Trophoblast cell (in vitro differentiated cells and primary cell): ENCODE results near the gene CHGA.

Experiments used
- DNase-seq, 2 donors: peaks; one replicate each; pipeline ENCODE4 v3.0.0-alpha.2; 2016
- H2AFZ ChIP-seq: 2 replicates; pipeline ENCODE4 v1.6.1; 2013; ENCODE audit warnings: low read length, moderate library complexity, mild to moderate bottlenecking; ENCODE audit not compliant: insufficient read depth, poor library complexity
- H2AK5ac ChIP-seq: 2 replicates; pipeline ENCODE4 v1.6.1; 2013; ENCODE audit warnings: mild to moderate bottlenecking, low read length
- H2BK120ac ChIP-seq: 2 replicates; pipeline ENCODE4 v1.6.1; 2013; ENCODE audit warnings: low read length, mild to moderate bottlenecking, moderate library complexity; ENCODE audit not compliant: insufficient read depth, poor library complexity
- H2BK12ac ChIP-seq: 2 replicates; pipeline ENCODE4 v1.6.1; 2013; ENCODE audit warnings: mild to moderate bottlenecking, low read length, moderate library complexity
- H2BK5ac ChIP-seq: 2 replicates; pipeline ENCODE4 v1.6.1; 2013; ENCODE audit warnings: low read length, low read depth, moderate library complexity, mild to moderate bottlenecking; ENCODE audit not compliant: poor library complexity
- H3K14ac ChIP-seq: 2 replicates; pipeline ENCODE4 v1.6.1; 2013; ENCODE audit warnings: mild to moderate bottlenecking, low read length
- H3K18ac ChIP-seq: 2 replicates; pipeline ENCODE4 v1.6.1; 2013; ENCODE audit warnings: mild to moderate bottlenecking, low read length
- H3K23ac ChIP-seq: 2 replicates; pipeline ENCODE4 v1.6.1; 2013; ENCODE audit warnings: low read length
- H3K27ac ChIP-seq: 2 replicates; pipeline ENCODE4 v1.5.1; 2013; ENCODE audit warnings: low read depth, mild to moderate bottlenecking, inconsistent platforms, low read length, moderate library complexity
- H3K27me3 ChIP-seq: 2 replicates; pipeline ENCODE4 v1.6.1; 2013; ENCODE audit warnings: inconsistent platforms, mild to moderate bottlenecking, low read length, moderate library complexity; ENCODE audit not compliant: insufficient read depth
- H3K36me3 ChIP-seq, 2 experiments: 1 replicate in 1 of 2; 2 replicates in 1 of 2; pipeline ENCODE4 v1.6.1; 2013; ENCODE audit warnings: low read length in 2 of 2, mild to moderate bottlenecking in 2 of 2, moderate library complexity in 1 of 2; ENCODE audit not compliant: insufficient read depth in 2 of 2, control insufficient read depth in 1 of 2
- H3K4ac ChIP-seq: 2 replicates; pipeline ENCODE4 v1.6.1; 2013; ENCODE audit warnings: low read depth, mild to moderate bottlenecking, low read length, moderate library complexity
- H3K4me1 ChIP-seq, 2 experiments: 1 replicate in 1 of 2; 2 replicates in 1 of 2; pipeline ENCODE4 v1.6.1; 2013; ENCODE audit warnings: low read length in 2 of 2, mild to moderate bottlenecking in 2 of 2, moderate library complexity in 1 of 2; ENCODE audit not compliant: insufficient read depth in 2 of 2, control insufficient read depth in 1 of 2
- H3K4me2 ChIP-seq: 2 replicates; pipeline ENCODE4 v1.6.1; 2013; ENCODE audit warnings: inconsistent platforms, mild to moderate bottlenecking, low read length, moderate library complexity
- H3K4me3 ChIP-seq: 2 replicates; pipeline ENCODE4 v1.5.1; 2013; ENCODE audit warnings: mild to moderate bottlenecking, low read depth, low read length, inconsistent platforms
- H3K79me1 ChIP-seq: one replicate; pipeline ENCODE4 v1.6.1; 2013; ENCODE audit warnings: low read length
- H3K79me2 ChIP-seq: 2 replicates; pipeline ENCODE4 v1.6.1; 2013; ENCODE audit warnings: low read length, mild to moderate bottlenecking; ENCODE audit not compliant: control insufficient read depth, insufficient read depth, poor library complexity
- H3K9ac ChIP-seq: 2 replicates; pipeline ENCODE4 v1.6.1; 2013; ENCODE audit warnings: mild to moderate bottlenecking, low read length
- H3K9me3 ChIP-seq: 2 replicates; pipeline ENCODE4 v1.6.1; 2013; ENCODE audit warnings: low read depth, mild to moderate bottlenecking, control low read depth, inconsistent platforms, low read length; ENCODE audit not compliant: insufficient read depth
- H4K12ac ChIP-seq: 2 replicates; pipeline ENCODE4 v1.6.1; 2013; ENCODE audit warnings: low read depth, mild to moderate bottlenecking, low read length, moderate library complexity
- H4K8ac ChIP-seq: 2 replicates; pipeline ENCODE4 v1.6.1; 2013; ENCODE audit warnings: low read depth, mild to moderate bottlenecking, low read length, moderate library complexity
- H4K91ac ChIP-seq: one replicate; pipeline ENCODE4 v1.6.1; 2013; ENCODE audit warnings: low read depth, mild to moderate bottlenecking, low read length, moderate library complexity
- WGBS: extraction: QIAGEN DNeasy Blood & Tissue Kit; methylation state at CpG from one replicate; pipeline ENCODE4 v1.1.7; 2013; ENCODE audit warnings: missing lambda C conversion rate; ENCODE audit not compliant: insufficient read length, insufficient coverage; ENCODE audit errors: extremely low coverage; 5-methylcytosine and 5-hydroxymethylcytosine counted together

The CHGA gene

GRCh38 chr14:92886337-92886736 is 36.6 kb upstream of the CHGA start:
- no peak overlapping the region for H2BK5ac ChIP-seq
- WGBS = no CpG with 5 or more reads among the region's 11 CpGs

GRCh38 chr14:92887157-92887556 is 35.8 kb upstream of the CHGA start:
- Histone ChIP-seq H3K27ac (no peak overlapping the region), H3K4me1 (no peaks in the 10 kb centered on the region), H3K9me3 (peaks cover 12% of the 10 kb centered on the region), H3K4ac (no peak overlapping the region), H3K79me1 (no peaks in the 10 kb centered on the region), H3K9ac (no peak overlapping the region), H2AK5ac (no peak overlapping the region), H3K4me3 (no peak overlapping the region), H2AFZ (no peak overlapping the region), H2BK12ac (no peak overlapping the region), H2BK5ac (no peak overlapping the region), H3K18ac (no peak overlapping the region), H3K79me2 (no peaks in the 10 kb centered on the region), H3K36me3 (no peaks in the 10 kb centered on the region), H3K14ac (no peak overlapping the region), H4K12ac (no peak overlapping the region), H4K8ac (no peak overlapping the region), H3K23ac (no peak overlapping the region), H3K4me2 (no peak overlapping the region), H4K91ac (no peak overlapping the region), H3K27me3 (peaks cover 2% of the 10 kb centered on the region), H2BK120ac (no peak overlapping the region)
- no CpG with 5 or more reads among the region's 1 CpG for WGBS
- no peak for DNase-seq

More at GRCh38 chr14:92886337-92886736, 36.6 kb upstream of the CHGA start:
- Histone ChIP-seq H3K14ac (no peak overlapping the region), H3K27ac (no peak overlapping the region), H3K4me2 (no peak overlapping the region), H3K79me1 (no peaks in the 10 kb centered on the region), H3K9ac (no peak overlapping the region), H3K4me1 (no peaks in the 10 kb centered on the region), H4K12ac (no peak overlapping the region), H4K91ac (no peak overlapping the region), H3K4me3 (no peak overlapping the region), H3K9me3 (peaks cover 6% of the 10 kb centered on the region), H3K36me3 (no peaks in the 10 kb centered on the region), H3K4ac (no peak overlapping the region), H3K79me2 (no peaks in the 10 kb centered on the region), H2AFZ (no peak overlapping the region), H3K23ac (no peak overlapping the region), H4K8ac (no peak overlapping the region), H2AK5ac (no peak overlapping the region), H3K18ac (no peak overlapping the region), H2BK120ac (no peak overlapping the region), H3K27me3 (no peaks in the 10 kb centered on the region), H2BK12ac (no peak overlapping the region)
- no peak for DNase-seq

GRCh38 chr14:92888896-92889295 is 34.1 kb upstream of the CHGA start:
- no peaks in the 10 kb centered on the region for H3K4me1 ChIP-seq
- H3K23ac ChIP-seq = no peak overlapping the region
- no peak overlapping the region for H3K14ac ChIP-seq
- no peak overlapping the region for H3K4me2 ChIP-seq
- peaks cover 15% of the 10 kb centered on the region for H3K9me3 ChIP-seq
- no peak overlapping the region for H2AFZ ChIP-seq
- no peaks in the 10 kb centered on the region for H3K79me1 ChIP-seq
- H4K8ac ChIP-seq = no peak overlapping the region
- no peak overlapping the region for H4K12ac ChIP-seq
- no peaks in the 10 kb centered on the region for H3K79me2 ChIP-seq
- no peak overlapping the region for H3K4ac ChIP-seq
- H3K18ac ChIP-seq = no peak overlapping the region
- no peak overlapping the region for H3K9ac ChIP-seq
- H2AK5ac ChIP-seq = no peak overlapping the region
- peaks cover 2% of the 10 kb centered on the region for H3K27me3 ChIP-seq
- H3K36me3 ChIP-seq = no peaks in the 10 kb centered on the region
- no peak overlapping the region for H3K4me3 ChIP-seq
- H3K27ac ChIP-seq = no peak overlapping the region
- no peak for DNase-seq
- H2BK120ac ChIP-seq = no peak overlapping the region
- no peak overlapping the region for H4K91ac ChIP-seq
- H2BK5ac ChIP-seq = no peak overlapping the region
- H2BK12ac ChIP-seq = no peak overlapping the region

GRCh38 chr14:92890830-92891588 is 31.9 kb upstream of the CHGA start:
- Histone ChIP-seq H4K91ac (no peak overlapping the region), H3K27ac (no peak overlapping the region), H2BK120ac (no peak overlapping the region), H3K79me2 (no peaks in the 10 kb centered on the region), H3K14ac (no peak overlapping the region), H3K18ac (no peak overlapping the region), H3K36me3 (no peaks in the 10 kb centered on the region), H2BK5ac (no peak overlapping the region), H4K12ac (no peak overlapping the region), H3K27me3 (peaks cover 2% of the 10 kb centered on the region), H2AFZ (no peak overlapping the region), H2BK12ac (no peak overlapping the region), H2AK5ac (no peak overlapping the region), H3K4me1 (no peaks in the 10 kb centered on the region), H3K4me2 (no peak overlapping the region), H3K9me3 (peaks cover 16% of the 10 kb centered on the region), H3K4me3 (no peak overlapping the region), H4K8ac (no peak overlapping the region), H3K4ac (no peak overlapping the region), H3K23ac (no peak overlapping the region), H3K9ac (no peak overlapping the region), H3K79me1 (no peaks in the 10 kb centered on the region)
- DNase-seq = no peak
- WGBS = 100% methylated on average over 1 of the region's 7 CpGs
